CD4-positive, CD25-positive, alpha-beta regulatory T cell (primary cell): ENCODE measurements around the gene COL8A2. TPM values are rescaled to one million over a fixed set of nuclear protein-coding genes. Genes with fewer than 3 reads are reported as not detected.

Experiments used
- ATAC-seq, 2 donors: fragments of 150-1000 bp; cut with Tn5 transposase; one replicate each; pipeline ENCODE4 v1.10.0; 2021; ENCODE audit warnings: low read depth in 2 of 2, moderate number of reproducible peaks in 2 of 2, moderate library complexity in 1 of 2
- DNase-seq, 3 donors: peaks; one replicate each; pipeline versions ENCODE4 v3.0.0 to v3.0.0-alpha.2; 2012 to 2022; ENCODE audit warnings: mixed read lengths in 1 of 3
- H3K27ac ChIP-seq: one replicate; pipeline ENCODE4 v1.7.0; 2013; ENCODE audit warnings: mild to moderate bottlenecking, low read length; ENCODE audit not compliant: insufficient read depth, poor library complexity, severe bottlenecking
- H3K27me3 ChIP-seq: one replicate; pipeline ENCODE4 v1.7.0; 2013; ENCODE audit warnings: low read length; ENCODE audit not compliant: control insufficient read depth, insufficient read depth
- H3K36me3 ChIP-seq: one replicate; pipeline ENCODE4 v1.7.0; 2013; ENCODE audit warnings: mild to moderate bottlenecking, low read length, moderate library complexity; ENCODE audit not compliant: control insufficient read depth, insufficient read depth
- H3K4me1 ChIP-seq: 2 replicates; pipeline ENCODE4 v1.7.0; 2013; ENCODE audit warnings: mild to moderate bottlenecking, low read length; ENCODE audit not compliant: insufficient read depth, control insufficient read depth, poor library complexity, severe bottlenecking
- H3K4me3 ChIP-seq: one replicate; pipeline ENCODE4 v1.7.0; 2013; ENCODE audit warnings: low read depth, mild to moderate bottlenecking, low read length, moderate library complexity
- H3K9me3 ChIP-seq, 2 experiments: 1 replicate in 1 of 2; 2 replicates in 1 of 2; pipeline ENCODE4 v1.7.0; 2013; ENCODE audit warnings: low read length in 2 of 2, mild to moderate bottlenecking in 1 of 2, moderate library complexity in 1 of 2; ENCODE audit not compliant: control insufficient read depth in 2 of 2
- H3K27ac Mint-ChIP-seq, 3 donors: one replicate each; pipeline ENCODE4 v1.8.0; 2020 to 2022; ENCODE audit warnings: mild to moderate bottlenecking in 3 of 3, mixed read lengths in 3 of 3, moderate library complexity in 2 of 3
- H3K27me3 Mint-ChIP-seq: one replicate; pipeline ENCODE4 v1.8.0; 2022; ENCODE audit warnings: mild to moderate bottlenecking, mixed read lengths
- H3K36me3 Mint-ChIP-seq: one replicate; pipeline ENCODE4 v1.8.0; 2020; ENCODE audit warnings: mixed read lengths
- H3K4me1 Mint-ChIP-seq, 4 donors: one replicate each; pipeline ENCODE4 v1.8.0; 2020 to 2022; ENCODE audit warnings: mixed read lengths in 4 of 4, mild to moderate bottlenecking in 1 of 4
- H3K4me3 Mint-ChIP-seq, 4 donors: one replicate each; pipeline ENCODE4 v1.8.0; 2020 to 2022; ENCODE audit warnings: mild to moderate bottlenecking in 4 of 4, mixed read lengths in 4 of 4, moderate library complexity in 3 of 4
- H3K9me3 Mint-ChIP-seq, 7 donors: one replicate each; pipeline ENCODE4 v1.8.0; 2020 to 2022; ENCODE audit warnings: mixed read lengths in 7 of 7, mild to moderate bottlenecking in 3 of 7, moderate library complexity in 2 of 7
- polyA plus RNA-seq, 4 donors: library from polyadenylated mRNA; unstranded; fragments of 300-500 nt; fragmentation: Illumina TruSeq; gene quantifications; one replicate each; pipeline ENCODE4 v1.2.3, GENCODE V29; 2021
- total RNA-seq: library from RNA; stranded (reverse); gene quantifications from one replicate; pipeline ENCODE4 v1.2.3, GENCODE V29; 2022

COL8A2 gene
- total and polyA plus RNA-seq, 5 donors from 2014 or later = 0.03 TPM; not detected in 4

GRCh38 chr1:36151134-36151844 is 26.3 kb upstream of the COL8A2 start:
- Mint-ChIP-seq H3K27ac (peak overlapping the region; percentile 94 to 100 (median 98)), H3K4me1 (peaks cover 6 to 84% (median 43%) of the 10 kb centered on the region in 4 donors), H3K27me3 (no peaks in the 10 kb centered on the region), H3K36me3 (no peaks in the 10 kb centered on the region), H3K9me3 (peaks cover 0 to 1% (median 0%) of the 10 kb centered on the region in 7 donors), H3K4me3 (peak overlapping the region; percentile 83 to 99 (median 97))
- DNase-seq (no peak), ATAC-seq (no peak)
- H3K27ac ChIP-seq = peak overlapping the region; percentile 96
- peak overlapping the region; percentile 66 for H3K4me3 ChIP-seq
- H3K4me1 ChIP-seq = peaks cover 58% of the 10 kb centered on the region
- no peaks in the 10 kb centered on the region for H3K9me3 ChIP-seq
- no peaks in the 10 kb centered on the region for H3K27me3 ChIP-seq
- H3K36me3 ChIP-seq = no peaks in the 10 kb centered on the region

DNA sequence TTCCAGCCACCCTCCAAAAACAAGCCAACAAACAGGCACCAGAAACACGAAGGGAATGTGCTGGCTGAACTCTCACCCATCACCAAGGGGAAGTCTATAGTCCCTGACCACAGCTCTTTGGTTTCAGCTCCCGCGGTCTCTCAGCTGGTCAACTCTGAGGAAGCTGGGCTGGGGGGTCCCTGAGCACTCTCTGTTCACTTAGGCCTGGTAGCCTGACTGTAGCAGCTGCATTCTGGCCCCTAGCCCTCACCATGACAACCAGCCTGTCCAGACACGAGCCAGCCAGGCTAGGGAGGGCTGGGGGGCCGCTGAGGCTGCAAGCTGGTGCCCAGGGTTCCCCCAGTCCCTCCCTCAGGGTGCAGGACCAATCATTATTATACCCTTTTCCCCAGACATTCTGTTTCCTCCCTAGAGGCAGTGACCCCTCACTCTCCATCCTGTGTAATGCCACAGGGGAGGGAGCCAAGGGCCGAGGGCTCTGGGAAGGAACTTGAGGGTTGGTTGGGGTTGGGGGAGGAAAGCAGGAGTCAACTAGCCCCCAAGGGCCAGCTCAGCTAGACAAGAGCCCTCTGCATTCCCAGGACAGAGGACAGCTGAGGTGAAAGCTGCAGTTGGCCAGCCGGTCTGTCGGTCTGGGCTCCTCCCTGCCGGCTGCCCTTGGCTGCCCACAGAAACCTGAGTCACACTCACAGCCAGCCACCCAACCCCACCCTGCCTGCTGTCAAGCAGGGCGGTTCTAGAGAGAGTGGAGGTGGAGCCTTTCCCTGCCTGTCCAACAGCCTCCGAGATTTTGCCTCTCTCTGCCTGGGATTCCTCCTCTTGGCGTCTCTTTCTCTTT is 25.5 kb upstream of the COL8A2 start:
- Mint-ChIP-seq H3K4me3 (peak overlapping the region; percentile 97 to 99 (median 98)), H3K9me3 (peaks cover 0 to 1% (median 0%) of the 10 kb centered on the region in 7 donors), H3K4me1 (peaks cover 6 to 84% (median 43%) of the 10 kb centered on the region in 4 donors), H3K27me3 (no peaks in the 10 kb centered on the region), H3K27ac (peak overlapping the region; percentile 98 to 100 (median 100)), H3K36me3 (no peaks in the 10 kb centered on the region)
- Histone ChIP-seq H3K36me3 (no peaks in the 10 kb centered on the region), H3K4me1 (peaks cover 58% of the 10 kb centered on the region), H3K4me3 (peak overlapping the region; percentile 80), H3K9me3 (no peaks in the 10 kb centered on the region), H3K27ac (peak overlapping the region; percentile 96), H3K27me3 (no peaks in the 10 kb centered on the region)
- ATAC-seq (peak; percentile 27 to 33), DNase-seq (peak; percentile 49 to 84 (median 63))

GRCh38 chr1:36149973-36150295 is 24.9 kb upstream of the COL8A2 start:
- Mint-ChIP-seq H3K4me1 (peaks cover 6 to 82% (median 43%) of the 10 kb centered on the region in 4 donors), H3K4me3 (peak overlapping the region; percentile 97 to 99 (median 98)), H3K36me3 (no peaks in the 10 kb centered on the region), H3K27me3 (no peaks in the 10 kb centered on the region), H3K9me3 (peaks cover 0 to 1% (median 0%) of the 10 kb centered on the region in 7 donors), H3K27ac (peak overlapping the region; percentile 98 to 100 (median 100))
- ATAC-seq = no peak
- Histone ChIP-seq H3K27me3 (no peaks in the 10 kb centered on the region), H3K4me1 (peaks cover 52% of the 10 kb centered on the region), H3K27ac (peak overlapping the region; percentile 96), H3K9me3 (no peaks in the 10 kb centered on the region), H3K4me3 (peak overlapping the region; percentile 80), H3K36me3 (no peaks in the 10 kb centered on the region)
- DNase-seq = no peak

GRCh38 chr1:36149237-36149972 is 24.4 kb upstream of the COL8A2 start, which contains the start of gene TRAPPC3:
Gene TRAPPC3 (minus strand): TSS chr1:36149486. CDS start chr1:36149378, 108 bp downstream.
- Mint-ChIP-seq H3K27ac (peak within 1 kb of the TSS; percentile 98 to 100 (median 100)), H3K4me3 (peak within 1 kb of the TSS; percentile 97 to 99 (median 98)), H3K27me3 (no peaks in the 10 kb centered on the region), H3K36me3 (no peaks in the 10 kb centered on the region), H3K9me3 (peaks cover 0 to 1% (median 0%) of the 10 kb centered on the region in 7 donors), H3K4me1 (peaks cover 6 to 81% (median 41%) of the 10 kb centered on the region in 4 donors)
- Histone ChIP-seq H3K36me3 (no peaks in the 10 kb centered on the region), H3K27me3 (no peaks in the 10 kb centered on the region), H3K4me1 (peaks cover 47% of the 10 kb centered on the region), H3K4me3 (peak within 1 kb of the TSS; percentile 80), H3K9me3 (no peaks in the 10 kb centered on the region), H3K27ac (peak within 1 kb of the TSS; percentile 96)
- DNase-seq = peak; percentile 98 to 100 (median 99)
- peak; percentile 95 to 96 for ATAC-seq

DNA sequence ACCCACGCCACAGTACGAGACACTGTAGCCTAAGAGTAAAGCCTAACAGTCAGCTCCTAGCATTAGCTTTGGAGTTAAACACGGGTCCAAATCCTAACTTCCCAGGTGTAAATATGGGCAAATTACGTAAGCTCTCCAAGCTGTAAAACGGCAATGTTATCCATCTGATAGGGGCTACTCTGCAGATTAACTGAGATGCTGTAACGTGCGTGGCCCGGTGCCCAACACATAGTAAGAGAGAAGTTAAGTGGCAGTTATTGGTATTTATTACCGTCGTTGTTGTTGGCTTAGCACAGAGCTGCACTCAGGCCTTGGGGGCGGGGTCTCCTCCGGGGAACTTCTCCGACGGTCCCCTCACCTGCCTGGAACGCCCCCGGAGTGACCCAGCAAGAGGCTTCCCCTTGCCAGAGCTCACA is 23.8 kb upstream of the COL8A2 start:
- Mint-ChIP-seq H3K4me1 (peaks cover 6 to 77% (median 39%) of the 10 kb centered on the region in 4 donors), H3K4me3 (peak overlapping the region; percentile 97 to 99 (median 98)), H3K27me3 (no peaks in the 10 kb centered on the region), H3K36me3 (no peaks in the 10 kb centered on the region), H3K27ac (peak overlapping the region; percentile 98 to 100 (median 100)), H3K9me3 (peaks cover 0 to 1% (median 0%) of the 10 kb centered on the region in 7 donors)
- Histone ChIP-seq H3K4me3 (peak overlapping the region; percentile 79), H3K4me1 (peaks cover 46% of the 10 kb centered on the region), H3K27me3 (no peaks in the 10 kb centered on the region), H3K9me3 (no peaks in the 10 kb centered on the region), H3K27ac (peak overlapping the region; percentile 96), H3K36me3 (no peaks in the 10 kb centered on the region)
- no peak for DNase-seq
- peak; percentile 0 to 1 for ATAC-seq

- peak overlapping the region in 1 of 3 donors; percentile 12 for H3K27ac Mint-ChIP-seq
- peaks cover 20 to 71% (median 40%) of the 10 kb centered on the region in 4 donors for H3K4me1 Mint-ChIP-seq
Observed at GRCh38 chr1:36144413-36144812, 19.4 kb upstream of the COL8A2 start.

GRCh38 chr1:36143424-36143823 is 18.4 kb upstream of the COL8A2 start:
- peaks cover 12% of the 10 kb centered on the region for H3K4me1 ChIP-seq
- no peaks in the 10 kb centered on the region for H3K27me3 ChIP-seq
- DNase-seq (no peak), ATAC-seq (no peak)
- Mint-ChIP-seq H3K36me3 (peaks cover 6% of the 10 kb centered on the region), H3K4me3 (peak overlapping the region in 1 of 4 donors; percentile 30), H3K27me3 (no peaks in the 10 kb centered on the region), H3K9me3 (no peaks in the 10 kb centered on the region), H3K27ac (peak overlapping the region in 2 of 3 donors; percentile 29 to 76), H3K4me1 (peaks cover 20 to 61% (median 34%) of the 10 kb centered on the region in 4 donors)
- no peak overlapping the region for H3K4me3 ChIP-seq
- peaks cover 12% of the 10 kb centered on the region for H3K36me3 ChIP-seq
- no peaks in the 10 kb centered on the region for H3K9me3 ChIP-seq
- no peak overlapping the region for H3K27ac ChIP-seq

More at GRCh38 chr1:36144413-36144812, 19.4 kb upstream of the COL8A2 start:
- no peaks in the 10 kb centered on the region for H3K9me3 ChIP-seq
- H3K27ac ChIP-seq = no peak overlapping the region
- peaks cover 17% of the 10 kb centered on the region for H3K4me1 ChIP-seq
- Mint-ChIP-seq H3K36me3 (peaks cover 3% of the 10 kb centered on the region), H3K9me3 (no peaks in the 10 kb centered on the region), H3K27me3 (no peaks in the 10 kb centered on the region), H3K4me3 (peak overlapping the region in 1 of 4 donors; percentile 56)
- DNase-seq (no peak), ATAC-seq (no peak)
- H3K27me3 ChIP-seq = no peaks in the 10 kb centered on the region
- H3K4me3 ChIP-seq = no peak overlapping the region
- H3K36me3 ChIP-seq = peaks cover 9% of the 10 kb centered on the region
